ENCODE data around the gene IARS2.

DNA sequence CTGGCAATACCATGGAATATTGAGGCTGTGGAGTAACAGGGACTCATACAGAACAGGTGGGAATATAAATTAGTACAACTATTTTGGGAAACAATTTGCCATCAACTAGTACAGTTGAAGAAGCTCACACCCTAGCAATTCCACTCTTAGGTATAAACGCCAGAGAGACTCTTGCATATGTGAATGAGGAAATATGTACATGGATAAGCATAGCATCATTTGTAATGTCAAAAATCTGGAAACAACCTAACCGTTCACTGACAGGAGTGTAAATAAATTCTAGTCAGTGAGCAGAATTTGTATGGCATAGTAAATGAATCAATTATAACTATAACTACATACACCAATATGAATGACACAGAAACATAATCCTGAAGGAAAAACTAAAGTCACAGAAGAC is 94.6 kb downstream of the IARS2 start:
- TF ChIP-seq JUN (IDR thresholded peaks at IDR 0.05; ENCODE audit: borderline replicate concordance, insufficient read depth, insufficient read length, low read depth) (no peak), POLR2A (IDR thresholded peaks at IDR 0.05; ENCODE audit: low read depth, low read length) (no peak), EZH2 (IDR thresholded peaks at IDR 0.05; ENCODE audit: borderline replicate concordance, low read depth, low read length, severe bottlenecking) (no peak), POLR2AphosphoS5 (IDR thresholded peaks at IDR 0.05; ENCODE audit: insufficient read depth, low read depth, low read length) (no peak)

Measured in endothelial cell of umbilical vein (primary cell).